Measurements from ENCODE around the gene MED1.

GRCh38 chr17:39400547-39401411 lies 50.3 kb downstream of the MED1 start:
- no peak for TF ChIP-seq CTCF (IDR thresholded peaks at IDR 0.05)
- TF ChIP-seq POLR2A (IDR thresholded peaks at IDR 0.05) = no peak
